H1 (cell line): Measurements from ENCODE around the gene ZNF484. TPM values are rescaled to one million over a fixed set of nuclear protein-coding genes. Genes with fewer than 3 reads are reported as not detected.

Experiments
- CTCF ChIA-PET: fragments of 300-600 bp; sonication (Branson Sonifier 250); formaldehyde crosslinking; loops from one replicate; lab custom pipeline; 2021; ENCODE audit not compliant: partially characterized antibody; lab: Charles Lee
- POLR2A ChIA-PET: fragments of 300-600 bp; sonication (Branson Sonifier 250); formaldehyde crosslinking; loops from one replicate; lab custom pipeline; 2021; ENCODE audit warnings: inconsistent platforms; ENCODE audit not compliant: partially characterized antibody; lab: Charles Lee
- DNase-seq, 2 experiments: peaks; one replicate each; pipeline versions ENCODE4 v3.0.0 to v3.0.0-alpha.2; 2010 to 2022; ENCODE audit warnings: low spot score in 2 of 2, low read depth in 1 of 2, mixed read lengths in 1 of 2
- FAIRE-seq: peaks from 2 replicates; lab custom pipeline; 2011; peaks lifted over from hg19 to GRCh38; lab: Jason Lieb, UNC
- H2AFZ ChIP-seq: 2 replicates; pipeline ENCODE4 v1.8.1; 2012; ENCODE audit warnings: low read length, inconsistent platforms
- H2AK5ac ChIP-seq: 2 replicates; pipeline ENCODE4 v1.6.1; 2013; ENCODE audit warnings: low read depth, low read length
- H2BK120ac ChIP-seq: replicated peaks from 2 replicates; pipeline ENCODE3; 2013; ENCODE audit warnings: low read depth, low read length, inconsistent platforms
- H2BK12ac ChIP-seq: 2 replicates; pipeline ENCODE4 v1.6.1; 2013; ENCODE audit warnings: low read depth, low read length
- H2BK15ac ChIP-seq: 2 replicates; pipeline ENCODE4 v1.6.1; 2013; ENCODE audit warnings: low read length
- H2BK20ac ChIP-seq: 2 replicates; pipeline ENCODE4 v1.6.1; 2013; ENCODE audit warnings: low read length
- H2BK5ac ChIP-seq: 2 replicates; pipeline ENCODE4 v1.6.1; 2013; ENCODE audit warnings: low read depth, low read length
- H3K14ac ChIP-seq: 2 replicates; pipeline ENCODE4 v1.6.1; 2013; ENCODE audit warnings: inconsistent platforms; ENCODE audit not compliant: insufficient read length
- H3K18ac ChIP-seq: 2 replicates; pipeline ENCODE4 v1.6.1; 2013; ENCODE audit warnings: low read length; ENCODE audit errors: extremely low read depth
- H3K23ac ChIP-seq: 2 replicates; pipeline ENCODE4 v1.6.1; 2013; ENCODE audit warnings: inconsistent platforms; ENCODE audit not compliant: insufficient read length
- H3K23me2 ChIP-seq: 2 replicates; pipeline ENCODE4 v1.6.1; 2013; ENCODE audit warnings: low read depth, low read length
- H3K27ac ChIP-seq: 2 replicates; pipeline ENCODE4 v1.6.1; 2011; ENCODE audit warnings: low read depth, low read length, inconsistent platforms
- H3K27me3 ChIP-seq, 4 experiments: replicated peaks in 1 of 4; 1 replicate in 1 of 4; 2 replicates in 3 of 4; pipeline versions ENCODE4 v1.6.1 to v1.8.1; 2011 to 2013; ENCODE audit warnings: low read length in 3 of 4, mild to moderate bottlenecking in 3 of 4, inconsistent platforms in 2 of 4, mixed read lengths in 2 of 4, moderate library complexity in 1 of 4; ENCODE audit not compliant: control insufficient read depth in 3 of 4, insufficient read depth in 3 of 4; ENCODE audit errors: extremely low read depth in 1 of 4
- H3K36me3 ChIP-seq, 4 experiments: 2 replicates each; pipeline versions ENCODE4 v1.6.1 to v1.8.1; 2011 to 2013; ENCODE audit warnings: mild to moderate bottlenecking in 4 of 4, low read length in 3 of 4, moderate library complexity in 2 of 4, control low read depth in 1 of 4, inconsistent platforms in 1 of 4; ENCODE audit not compliant: insufficient read depth in 4 of 4, control insufficient read depth in 2 of 4
- H3K4ac ChIP-seq: replicated peaks from 2 replicates; pipeline ENCODE3; 2013; ENCODE audit warnings: low read length, low read depth, mixed read lengths, inconsistent platforms; ENCODE audit not compliant: insufficient read length
- H3K4me1 ChIP-seq, 4 experiments: replicated peaks in 1 of 4; 1 replicate in 1 of 4; 2 replicates in 3 of 4; pipeline versions ENCODE4 v1.6.1 to v1.8.1; 2011 to 2013; ENCODE audit warnings: low read length in 3 of 4, inconsistent platforms in 2 of 4, mixed read lengths in 1 of 4; ENCODE audit not compliant: insufficient read depth in 4 of 4, control insufficient read depth in 3 of 4
- H3K4me2 ChIP-seq, 2 experiments: 2 replicates each; pipeline versions ENCODE4 v1.6.1 to v1.8.1; 2011 to 2013; ENCODE audit warnings: low read depth in 2 of 2, low read length in 2 of 2, control low read depth in 1 of 2, inconsistent platforms in 1 of 2, mild to moderate bottlenecking in 1 of 2; ENCODE audit not compliant: insufficient read depth in 1 of 2
- H3K4me3 ChIP-seq, 4 experiments: fragments of 200-600, 300-600 bp in 1 of 4; sonication (generic), shearing (Covaris generic), sonication (Bioruptor Twin) in 1 of 4; 2 replicates each; pipeline versions ENCODE4 v1.5.1 to v1.8.1; 2011 to 2016; ENCODE audit warnings: low read length in 4 of 4, low read depth in 3 of 4, control low read depth in 2 of 4, inconsistent platforms in 2 of 4, mild to moderate bottlenecking in 2 of 4, mixed read lengths in 1 of 4, moderate library complexity in 1 of 4; ENCODE audit not compliant: insufficient read depth in 2 of 4; ENCODE audit errors: extremely low read depth in 1 of 4
- H3K56ac ChIP-seq: replicated peaks from 2 replicates; pipeline ENCODE3; 2013; ENCODE audit warnings: low read depth, mild to moderate bottlenecking, mixed read lengths, low read length, inconsistent platforms; ENCODE audit not compliant: insufficient read length
- H3K79me1 ChIP-seq: 2 replicates; pipeline ENCODE4 v1.6.1; 2013; ENCODE audit warnings: low read depth, low read length, control low read depth
- H3K79me2 ChIP-seq, 2 experiments: 2 replicates each; pipeline versions ENCODE4 v1.6.1 to v1.8.1; 2012 to 2013; ENCODE audit warnings: low read length in 2 of 2, mild to moderate bottlenecking in 2 of 2, inconsistent platforms in 1 of 2; ENCODE audit not compliant: insufficient read depth in 2 of 2, control insufficient read depth in 1 of 2
- H3K9ac ChIP-seq, 4 experiments: replicated peaks in 1 of 4; 1 replicate in 1 of 4; 2 replicates in 3 of 4; pipeline versions ENCODE4 v1.6.1 to v1.8.1; 2011 to 2013; ENCODE audit warnings: low read depth in 3 of 4, low read length in 3 of 4, control low read depth in 2 of 4, mild to moderate bottlenecking in 2 of 4, moderate library complexity in 2 of 4, inconsistent platforms in 1 of 4; ENCODE audit errors: extremely low read depth in 1 of 4
- H3K9me3 ChIP-seq, 2 experiments: 2 replicates each; pipeline versions ENCODE4 v1.6.1 to v1.8.1; 2012 to 2013; ENCODE audit warnings: mild to moderate bottlenecking in 2 of 2, moderate library complexity in 2 of 2, control low read depth in 1 of 2, inconsistent platforms in 1 of 2, low read depth in 1 of 2, low read length in 1 of 2, mixed read lengths in 1 of 2; ENCODE audit not compliant: insufficient read depth in 2 of 2
- H4K20me1 ChIP-seq, 2 experiments: replicated peaks in 1 of 2; 2 replicates each; pipeline versions ENCODE3 to v1.8.1; 2011 to 2013; ENCODE audit warnings: inconsistent platforms in 2 of 2, low read length in 2 of 2, mild to moderate bottlenecking in 1 of 2; ENCODE audit not compliant: insufficient read depth in 2 of 2, control insufficient read depth in 1 of 2
- H4K5ac ChIP-seq: 2 replicates; pipeline ENCODE4 v1.6.1; 2013; ENCODE audit warnings: low read length, low read depth, mixed read lengths, inconsistent platforms; ENCODE audit not compliant: insufficient read length
- H4K8ac ChIP-seq: 2 replicates; pipeline ENCODE4 v1.8.0; 2013; ENCODE audit warnings: mild to moderate bottlenecking, moderate library complexity, low read length, inconsistent platforms; ENCODE audit not compliant: insufficient read depth; ENCODE audit errors: extremely low read depth
- H4K91ac ChIP-seq: replicated peaks from 2 replicates; pipeline ENCODE3; 2013; ENCODE audit warnings: low read length, mixed read lengths, inconsistent platforms; ENCODE audit not compliant: insufficient read length
- CHD7 ChIP-seq: fragments of 300-600 bp; sonication (generic); IDR thresholded peaks from 2 replicates; pipeline ENCODE4 v1.7.1; 2012; ENCODE audit warnings: low read length, moderate library complexity, mild to moderate bottlenecking, inconsistent platforms; ENCODE audit not compliant: insufficient replicate concordance
- polyA plus RNA-seq, 7 experiments: library from polyadenylated mRNA; depleted of rRNA in 3 of 7; stranded (reverse) in 5 of 7; unstranded in 2 of 7; fragments of >200 nt in 5 of 7; fragments of 200-250 nt in 2 of 7; gene quantifications; 1 replicate in 5 of 7; 2 replicates in 1 of 7; 4 replicates in 1 of 7; pipeline versions ENCODE4 v1.2.1 to v1.2.3, GENCODE V29; 2011 to 2013; ENCODE audit warnings: missing spikeins in 2 of 7, mixed read lengths in 2 of 7
- total RNA-seq: library from RNA; stranded (reverse); fragmentation: NEBNext Ultra II Directional; extraction: Animal tissue kit (Norgen Biotek cat#: 25700); gene quantifications from 2 replicates; pipeline ENCODE4 v1.2.1, GENCODE V29; 2021

ZNF484 gene
- total and polyA plus RNA-seq, 2 of the 8 experiments (the other 6 are each of a cell fraction or from before 2014, with no cell fraction given), result 1.3 to 11.5 TPM

- Histone ChIP-seq H2AFZ (no peak overlapping the region), H4K91ac (no peak overlapping the region), H4K20me1 (no peaks in the 10 kb centered on the region), H3K9me3 (no peaks in the 10 kb centered on the region; a peak in 1 of 4 replicates), H2BK15ac (no peak overlapping the region), H3K27me3 (no peaks in the 10 kb centered on the region), H3K14ac (no peak overlapping the region), H4K5ac (no peak overlapping the region), H3K9ac (no peak overlapping the region), H3K36me3 (peaks cover 8 to 42% (median 23%) of the 10 kb centered on the region in 4 experiments), H3K79me1 (0 out of 2 replicates have a peak, but pooled peaks cover under 1% of the 10 kb centered on the region), H3K4me3 (no peak overlapping the region), H2BK5ac (no peak overlapping the region), H2BK120ac (no peak overlapping the region), H3K4me1 (no peaks in the 10 kb centered on the region), H4K8ac (no peak overlapping the region), H3K23me2 (no peaks in the 10 kb centered on the region), H3K4me2 (no peak overlapping the region), H3K4ac (no peak overlapping the region), H2AK5ac (no peak overlapping the region), H2BK20ac (no peak overlapping the region), H3K56ac (no peak overlapping the region), H3K18ac (no peak overlapping the region), H3K27ac (no peak overlapping the region), H2BK12ac (no peak overlapping the region), H3K23ac (no peak overlapping the region), H3K79me2 (peaks cover 0 to 7% of the 10 kb centered on the region in 2 experiments; a peak in 1 of 4 replicates)
- DNase-seq (no peak), FAIRE-seq (no peak)
- CTCF ChIA-PET, result interaction anchor here (0.6 to 1.3 kb wide), 2 partner anchors 12 to 74 kb away, joined by 3 to 4 read pairs; no protein-coding TSS in a partner anchor
- POLR2A ChIA-PET, result interaction anchor here (0.6 kb wide), 1 partner anchor 818 kb away, joined by 4 read pairs; no protein-coding TSS in a partner anchor
- TF ChIP-seq CHD7, result no peak
Measured at GRCh38 chr9:92857236-92857635, 20.6 kb downstream of the ZNF484 start.
